HG03565 (cell line): ENCODE measurements around the gene NRROS.

Experiments
- ATAC-seq: cut with Tn5 transposase; IDR thresholded peaks from one replicate; pipeline ENCODE4 v1.9.1; 2021; ENCODE audit warnings: mild to moderate bottlenecking, moderate library complexity; ENCODE audit not compliant: unreplicated experiment

NRROS gene

DNA sequence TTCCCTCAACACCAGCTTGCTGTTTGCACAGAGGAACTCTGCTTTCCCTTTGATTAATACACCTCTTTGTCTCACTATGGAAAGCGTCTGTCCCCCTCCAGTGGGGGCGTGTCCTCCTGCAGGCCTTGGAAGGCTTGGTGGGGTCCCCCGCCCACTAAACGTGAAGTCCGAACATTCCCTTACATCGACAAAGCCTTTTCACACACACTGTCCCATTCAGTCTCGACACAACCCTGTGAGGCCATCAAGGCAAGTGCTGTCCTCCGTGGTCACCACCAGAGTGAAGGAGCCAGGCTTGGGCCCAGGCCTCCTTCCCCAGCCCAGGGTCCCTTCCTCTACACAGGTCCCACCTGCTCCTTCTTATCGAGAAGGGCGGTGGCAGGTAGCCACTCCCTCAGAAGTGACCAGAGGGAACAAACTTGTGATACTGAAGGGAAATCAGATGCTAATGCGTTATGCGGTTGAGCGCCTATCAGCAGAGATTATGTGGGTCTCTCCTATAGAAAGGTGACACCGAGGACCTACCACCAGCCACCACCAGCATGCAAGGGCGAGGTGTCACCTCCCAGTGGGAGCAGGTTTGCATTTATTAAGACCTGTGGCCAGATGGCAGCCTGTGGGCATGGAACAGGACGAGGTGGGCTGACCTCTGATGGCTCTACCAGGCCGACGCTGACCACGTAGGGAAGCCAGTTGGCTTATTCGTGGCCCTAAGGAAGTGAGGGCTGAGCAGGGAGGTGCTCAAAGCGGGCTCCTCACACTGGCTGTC, 6.6 kb downstream of the NRROS start:
- ATAC-seq, result no peak

DNA sequence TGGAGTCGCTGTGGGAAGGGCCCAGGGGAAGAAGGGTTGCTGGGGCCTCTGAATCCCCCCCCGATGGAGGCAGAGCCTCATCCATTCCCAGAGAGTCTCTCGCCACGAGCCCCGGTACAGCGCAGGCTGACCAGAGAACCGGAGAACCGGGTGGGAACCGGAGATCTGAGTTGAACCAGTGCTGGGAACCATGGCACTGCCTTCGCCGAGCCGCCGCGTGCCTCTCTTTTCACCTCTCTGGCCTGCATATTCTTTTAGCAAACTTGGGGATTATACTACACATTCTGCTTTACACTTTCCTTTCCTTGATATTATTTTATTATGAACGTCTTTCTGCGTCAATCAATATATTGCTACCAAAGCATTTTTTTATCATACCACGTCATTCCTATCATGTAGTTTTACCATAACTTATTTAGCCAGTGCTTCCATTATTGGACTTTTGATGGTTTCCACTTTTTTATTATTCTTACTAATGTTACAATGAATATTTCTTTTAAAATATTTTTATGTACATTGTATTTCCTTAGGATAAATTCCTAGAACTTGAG, 7.2 kb downstream of the NRROS start:
- no peak for ATAC-seq

DNA sequence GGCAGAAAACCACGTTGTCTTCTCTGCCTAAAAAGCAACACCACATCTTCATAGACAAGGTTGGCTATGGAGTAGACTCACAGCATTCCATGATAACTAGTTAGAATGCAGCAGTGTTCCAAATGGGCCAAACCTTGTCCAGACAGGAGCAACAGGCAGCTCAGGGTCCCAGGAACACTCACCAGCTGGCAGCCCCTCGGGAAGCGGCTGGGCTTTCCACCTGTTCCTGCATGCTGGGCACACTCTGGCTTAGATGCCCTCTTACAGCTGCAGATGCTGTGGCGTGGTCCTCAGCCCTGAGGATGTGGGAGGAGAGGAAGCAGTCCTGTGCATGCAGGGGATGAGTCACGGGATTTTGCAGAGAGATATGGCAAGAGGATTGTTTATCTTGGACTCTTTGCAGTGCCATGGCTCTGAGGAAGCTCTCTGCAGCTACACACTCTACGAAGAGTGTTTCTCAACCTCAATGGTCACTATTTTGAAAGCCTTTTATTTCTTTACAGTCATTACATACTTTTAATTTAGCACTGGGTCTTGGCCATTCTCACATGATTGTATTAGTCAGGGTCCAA, 11.3 kb downstream of the NRROS start:
- ATAC-seq, result no peak

DNA sequence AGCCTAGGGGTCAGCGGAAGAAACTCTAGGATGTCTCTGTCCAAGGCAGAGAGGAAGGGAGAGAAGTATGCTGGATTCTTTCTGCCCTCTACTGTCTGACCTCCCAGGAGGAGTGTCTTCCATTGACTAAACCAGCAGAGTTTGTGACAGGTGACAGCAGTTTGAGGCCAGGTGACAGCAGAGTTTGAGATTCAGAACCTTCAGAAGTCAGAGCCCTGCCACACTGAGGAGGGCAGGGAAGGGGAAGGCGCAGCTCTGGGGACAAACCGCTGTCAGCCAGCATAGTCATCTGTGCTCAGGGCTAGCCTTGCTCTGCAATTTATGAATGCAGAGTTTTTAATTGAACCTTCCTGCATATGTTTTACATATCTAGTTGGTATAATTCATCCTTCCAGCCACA, 12.3 kb downstream of the NRROS start:
- ATAC-seq, result no peak

DNA sequence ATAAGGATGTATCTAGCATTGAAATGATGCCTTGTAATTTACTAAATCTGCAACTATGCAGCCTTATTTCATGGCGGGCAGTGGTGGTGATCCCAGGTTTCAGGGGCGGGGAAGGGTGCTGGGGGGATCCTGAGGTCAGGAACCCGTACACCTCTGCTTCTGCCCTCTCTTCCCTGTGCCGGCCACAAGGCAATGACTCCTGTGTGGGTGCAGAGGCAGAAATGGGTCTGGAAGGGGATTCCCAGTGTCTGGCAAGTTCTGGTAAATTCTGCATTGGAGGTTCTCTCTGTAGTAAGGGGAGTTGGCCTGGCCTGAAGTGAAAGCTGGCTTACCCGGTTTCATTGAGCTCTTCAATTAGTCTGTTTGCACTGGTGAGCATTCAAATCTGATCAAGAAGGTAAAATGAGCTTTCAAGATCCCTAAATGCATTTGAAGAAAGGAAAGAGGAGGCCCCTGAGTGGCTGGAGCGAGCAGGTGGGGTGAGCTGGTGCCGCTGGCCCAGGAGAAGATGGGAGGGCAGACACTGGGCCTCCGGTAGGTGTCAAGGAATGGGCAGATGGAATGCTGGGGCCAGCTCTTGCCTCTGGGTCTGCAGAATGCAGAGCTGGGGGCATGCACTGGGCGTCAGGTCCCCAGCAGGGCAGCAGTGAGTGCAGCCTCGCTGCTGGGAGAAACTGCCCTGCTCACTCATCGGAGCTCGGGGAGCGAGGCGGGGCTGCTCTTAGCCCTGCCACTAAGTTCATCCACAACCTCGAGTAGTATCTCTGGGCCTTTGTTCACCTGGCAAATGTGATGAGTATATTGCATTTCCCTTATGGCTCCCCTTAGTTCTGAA, 13.7 kb downstream of the NRROS start:
- ATAC-seq, result no peak

DNA sequence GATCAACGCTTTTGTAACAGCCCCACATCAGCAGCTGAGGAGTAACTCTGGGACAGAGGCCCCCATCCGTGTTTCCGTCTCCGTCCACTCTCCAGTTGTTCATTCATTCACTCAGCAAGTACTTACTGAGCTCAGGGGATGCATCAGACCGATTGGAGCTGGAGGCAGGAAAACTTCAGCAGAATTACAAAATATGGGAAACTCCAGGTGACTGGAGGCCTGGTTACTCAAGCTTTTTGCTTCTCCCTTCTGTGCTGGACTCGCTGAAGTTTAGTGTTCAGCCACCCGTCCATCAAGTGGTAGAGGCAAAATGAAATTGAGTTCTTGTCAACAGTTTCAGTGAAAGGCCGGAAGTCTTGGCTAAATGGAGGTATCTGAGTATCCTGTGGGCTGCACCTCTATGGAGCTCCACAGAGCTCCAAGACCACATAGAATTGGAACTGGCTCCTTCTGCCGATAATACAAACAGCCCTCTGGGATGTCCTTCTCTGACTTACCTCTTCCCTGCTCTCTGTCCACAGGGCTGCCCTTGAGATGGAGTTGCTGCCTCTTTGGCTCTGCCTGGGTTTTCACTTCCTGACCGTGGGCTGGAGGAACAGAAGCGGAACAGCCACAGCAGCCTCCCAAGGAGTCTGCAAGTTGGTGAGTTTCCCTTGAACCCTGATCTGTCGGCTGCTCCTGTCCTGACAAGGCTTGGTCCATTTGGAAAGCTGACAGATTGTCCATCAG, 14.7 kb downstream of the NRROS start:
- no peak for ATAC-seq

DNA sequence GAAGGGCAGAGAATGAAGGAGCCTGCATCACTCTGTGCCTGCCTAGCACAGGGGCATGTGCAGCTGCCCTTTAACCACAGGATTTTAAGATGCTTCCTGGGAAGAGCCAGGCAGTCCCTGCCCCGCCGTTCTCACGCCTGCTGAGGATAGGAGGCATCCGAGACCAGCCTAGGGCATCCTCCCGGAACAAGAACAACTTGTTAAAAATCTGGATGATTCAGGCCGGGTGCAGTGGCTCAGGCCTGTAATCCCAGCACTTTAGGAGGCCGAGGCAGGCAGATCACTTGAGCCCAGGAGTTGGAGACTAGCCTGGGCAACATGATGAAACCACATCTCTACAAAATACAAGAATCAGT, 15.2 kb downstream of the NRROS start:
- ATAC-seq, result no peak

DNA sequence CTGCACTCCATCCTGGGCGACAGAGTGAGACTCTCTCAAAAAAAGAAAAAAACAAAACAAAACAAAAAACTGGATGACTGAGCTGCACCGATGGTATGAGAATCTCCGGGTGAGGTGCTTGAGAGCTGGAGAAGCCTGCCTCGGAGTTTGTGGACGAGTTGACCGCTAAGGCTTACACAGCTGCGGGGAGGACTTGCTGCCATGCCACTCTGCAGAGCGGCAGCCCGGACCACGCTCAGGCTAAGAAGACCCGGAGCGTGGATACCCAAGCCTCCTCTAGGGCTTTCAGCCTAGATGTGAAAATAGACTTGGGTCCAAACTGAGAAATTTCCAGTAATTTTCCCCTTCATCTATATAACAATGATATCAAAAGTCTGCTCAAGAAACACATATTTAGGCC, 16.0 kb downstream of the NRROS start:
- ATAC-seq, result no peak

DNA sequence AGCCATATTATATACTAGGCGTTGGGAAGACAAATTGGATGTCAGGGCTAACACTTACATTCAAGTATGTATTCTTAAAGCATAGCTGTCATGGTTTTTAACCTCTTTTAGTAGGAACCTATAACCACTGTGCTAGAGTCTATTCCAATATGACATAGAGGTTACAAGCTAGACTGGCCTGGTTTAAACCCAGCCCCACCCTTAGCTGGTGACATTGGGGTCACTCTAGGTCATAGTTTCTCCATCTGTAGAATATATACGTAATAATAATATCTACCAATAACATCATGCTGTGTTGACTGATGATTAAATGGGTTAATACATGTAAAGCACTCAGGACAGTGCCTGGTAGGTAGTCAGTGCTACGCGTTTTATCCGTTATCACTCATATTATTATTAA, 16.7 kb downstream of the NRROS start:
- ATAC-seq, result no peak

DNA sequence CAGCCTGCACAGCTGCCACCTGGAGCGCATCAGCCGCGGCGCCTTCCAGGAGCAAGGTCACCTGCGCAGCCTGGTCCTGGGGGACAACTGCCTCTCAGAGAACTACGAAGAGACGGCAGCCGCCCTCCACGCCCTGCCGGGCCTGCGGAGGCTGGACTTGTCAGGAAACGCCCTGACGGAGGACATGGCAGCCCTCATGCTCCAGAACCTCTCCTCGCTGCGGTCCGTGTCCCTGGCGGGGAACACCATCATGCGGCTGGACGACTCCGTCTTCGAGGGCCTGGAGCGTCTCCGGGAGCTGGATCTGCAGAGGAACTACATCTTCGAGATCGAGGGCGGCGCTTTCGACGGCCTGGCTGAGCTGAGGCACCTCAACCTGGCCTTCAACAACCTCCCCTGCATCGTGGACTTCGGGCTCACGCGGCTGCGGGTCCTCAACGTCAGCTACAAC, 20.4 kb downstream of the NRROS start:
- no peak for ATAC-seq

DNA sequence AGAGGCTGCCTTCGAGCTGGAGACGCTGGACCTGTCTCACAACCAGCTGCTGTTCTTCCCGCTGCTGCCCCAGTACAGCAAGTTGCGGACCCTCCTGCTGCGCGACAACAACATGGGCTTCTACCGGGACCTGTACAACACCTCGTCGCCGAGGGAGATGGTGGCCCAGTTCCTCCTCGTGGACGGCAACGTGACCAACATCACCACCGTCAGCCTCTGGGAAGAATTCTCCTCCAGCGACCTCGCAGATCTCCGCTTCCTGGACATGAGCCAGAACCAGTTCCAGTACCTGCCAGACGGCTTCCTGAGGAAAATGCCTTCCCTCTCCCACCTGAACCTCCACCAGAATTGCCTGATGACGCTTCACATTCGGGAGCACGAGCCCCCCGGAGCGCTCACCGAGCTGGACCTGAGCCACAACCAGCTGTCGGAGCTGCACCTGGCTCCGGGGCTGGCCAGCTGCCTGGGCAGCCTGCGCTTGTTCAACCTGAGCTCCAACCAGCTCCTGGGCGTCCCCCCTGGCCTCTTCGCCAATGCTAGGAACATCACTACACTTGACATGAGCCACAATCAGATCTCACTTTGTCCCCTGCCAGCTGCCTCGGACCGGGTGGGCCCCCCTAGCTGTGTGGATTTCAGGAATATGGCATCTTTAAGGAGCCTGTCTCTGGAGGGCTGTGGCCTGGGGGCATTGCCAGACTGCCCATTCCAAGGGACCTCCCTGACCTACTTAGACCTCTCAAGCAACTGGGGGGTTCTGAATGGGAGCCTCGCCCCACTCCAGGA, 21.1 kb downstream of the NRROS start:
- ATAC-seq, result no peak

DNA sequence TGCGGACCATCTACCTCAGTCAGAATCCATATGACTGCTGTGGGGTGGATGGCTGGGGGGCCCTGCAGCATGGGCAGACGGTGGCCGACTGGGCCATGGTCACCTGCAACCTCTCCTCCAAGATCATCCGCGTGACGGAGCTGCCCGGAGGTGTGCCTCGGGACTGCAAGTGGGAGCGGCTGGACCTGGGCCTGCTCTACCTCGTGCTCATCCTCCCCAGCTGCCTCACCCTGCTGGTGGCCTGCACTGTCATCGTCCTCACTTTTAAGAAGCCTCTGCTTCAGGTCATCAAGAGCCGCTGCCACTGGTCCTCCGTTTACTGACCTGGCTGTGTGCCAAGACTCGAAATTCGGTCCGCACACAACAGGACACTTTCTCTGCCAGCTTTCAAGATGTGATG, 21.9 kb downstream of the NRROS start:
- ATAC-seq, result no peak

DNA sequence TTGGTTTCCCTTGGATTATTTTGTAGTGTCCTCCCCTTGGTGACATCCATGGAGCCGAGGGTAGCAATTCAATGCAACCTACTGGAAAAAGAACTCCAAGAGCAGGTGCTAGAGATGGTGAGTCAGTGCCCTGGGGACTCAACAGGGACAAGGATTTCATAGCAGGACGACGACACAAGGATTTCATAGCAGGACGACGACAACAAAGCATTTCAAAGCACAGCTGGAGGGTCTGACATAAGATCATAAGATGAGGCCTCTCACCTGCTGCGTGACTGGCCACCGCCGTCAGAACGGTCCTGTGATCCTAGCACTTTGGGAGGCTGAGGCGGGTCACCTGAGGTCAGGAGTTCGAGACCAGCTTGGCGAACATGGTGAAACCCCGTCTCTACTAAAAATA, 22.5 kb downstream of the NRROS start:
- ATAC-seq, result no peak

DNA sequence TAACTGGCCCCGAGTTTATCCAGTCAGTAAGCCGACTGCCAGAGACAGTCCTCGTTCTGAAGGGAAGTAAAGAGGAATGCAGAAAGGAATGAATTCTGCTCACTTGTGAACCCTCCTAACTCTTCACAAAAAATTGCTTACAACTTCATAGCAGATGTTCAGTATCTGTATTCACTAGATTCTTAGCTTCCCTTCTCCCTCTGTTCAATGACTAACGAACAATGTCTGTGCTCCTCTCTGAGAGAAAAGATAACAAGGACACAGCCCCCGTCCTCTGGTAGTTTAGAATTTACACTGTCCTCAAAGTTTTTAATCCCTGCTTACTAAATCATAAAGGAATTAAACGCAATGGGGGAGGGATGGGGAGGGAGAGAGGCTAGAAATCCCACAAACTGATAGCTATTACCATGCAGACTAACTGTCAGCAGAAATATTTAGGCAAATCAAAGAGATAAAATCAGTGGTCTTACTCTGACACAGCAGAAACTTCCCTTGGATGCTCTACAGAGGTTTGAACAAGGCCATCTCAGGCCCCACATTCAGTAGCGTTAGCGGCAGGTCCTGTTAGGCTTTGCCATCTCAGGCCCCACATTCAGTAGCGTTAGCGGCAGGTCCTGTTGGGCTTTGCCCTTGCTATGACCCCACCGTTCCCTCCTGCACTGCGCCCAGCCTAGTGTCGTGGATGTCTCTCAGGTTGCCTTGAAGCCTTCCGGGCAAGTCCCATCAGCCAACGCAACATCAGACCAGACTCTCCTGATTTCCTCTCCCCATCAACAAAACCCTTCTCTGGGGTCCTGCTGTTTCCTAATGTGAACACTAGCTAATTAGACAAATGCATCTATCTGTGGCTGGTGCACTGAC, 23.4 kb downstream of the NRROS start:
- ATAC-seq, result no peak

DNA sequence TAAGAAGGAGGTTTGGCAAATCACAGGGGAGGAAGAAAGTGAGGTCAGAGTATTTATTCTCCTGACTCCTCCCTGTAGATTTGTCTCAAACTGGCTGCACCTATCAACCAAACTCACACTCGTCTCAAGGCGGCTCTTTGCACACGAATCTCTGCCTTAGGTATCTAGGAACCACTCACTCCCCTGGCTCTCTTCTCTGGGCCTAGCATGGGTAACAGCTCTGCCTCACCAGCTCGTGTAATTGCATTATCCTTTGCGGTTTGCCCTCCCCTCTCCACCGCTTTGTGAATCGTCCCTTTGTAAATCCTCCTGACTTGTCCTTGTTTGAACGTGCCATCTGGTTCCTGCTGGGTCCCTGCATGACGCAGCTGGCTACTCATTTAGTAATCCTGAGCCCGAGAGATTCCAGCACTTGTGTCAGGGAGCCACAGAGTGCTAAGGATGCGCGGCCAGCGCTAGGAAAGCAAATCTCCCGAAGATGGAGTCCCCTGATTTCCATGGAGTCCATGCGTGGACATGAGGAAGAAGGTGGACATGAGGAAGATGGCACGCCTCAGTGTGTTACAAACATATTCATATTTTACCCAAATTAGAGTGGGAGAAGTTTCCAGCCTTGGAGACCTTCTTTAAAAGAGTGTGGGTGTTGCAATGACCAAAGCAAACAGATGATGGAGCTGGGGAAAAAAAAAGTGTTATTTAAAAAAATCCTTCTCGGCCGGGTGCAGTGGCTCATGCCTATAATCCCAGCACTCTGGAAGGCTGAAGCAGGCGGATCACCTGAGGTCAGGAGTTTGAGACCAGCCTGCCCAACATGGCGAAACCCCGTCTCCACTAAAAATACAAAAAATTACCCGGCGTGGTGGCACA, 26.7 kb downstream of the NRROS start:
- ATAC-seq, result no peak

DNA sequence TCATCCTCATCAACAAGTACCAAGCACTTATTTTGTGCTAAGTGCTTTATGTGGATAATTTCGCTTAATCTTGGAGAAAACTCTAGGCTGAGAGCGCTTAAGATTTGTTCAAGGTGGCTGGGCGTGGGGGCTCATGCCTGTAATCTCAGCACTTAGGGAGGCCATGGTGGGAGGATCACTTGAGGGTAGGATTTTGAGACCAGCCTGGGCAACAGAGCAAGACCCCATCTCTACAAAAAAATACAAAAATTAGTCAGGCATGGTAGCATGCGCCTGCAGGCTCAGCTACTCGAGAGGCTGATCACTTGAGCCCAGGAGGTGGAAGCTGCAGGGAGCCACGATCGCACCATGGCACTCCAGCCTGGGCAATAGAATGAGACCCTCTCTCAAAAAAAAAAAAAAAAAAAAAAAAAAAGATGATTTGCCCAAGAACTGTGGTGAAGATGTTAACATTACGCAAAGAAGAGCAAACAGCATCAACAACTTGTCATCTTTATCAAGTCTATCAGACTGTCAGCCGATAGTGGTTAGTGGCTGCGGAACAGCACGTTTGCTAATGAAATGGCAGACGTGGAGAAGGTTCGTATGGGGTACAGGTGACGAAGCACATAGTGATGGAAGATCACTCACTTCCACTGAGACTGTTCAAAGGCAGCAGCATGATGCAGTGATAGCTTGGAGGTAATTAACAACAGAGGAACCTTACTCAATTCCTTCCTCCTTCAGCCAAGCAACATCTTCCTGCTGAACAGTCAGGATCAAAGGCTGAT, 27.7 kb downstream of the NRROS start:
- no peak for ATAC-seq

DNA sequence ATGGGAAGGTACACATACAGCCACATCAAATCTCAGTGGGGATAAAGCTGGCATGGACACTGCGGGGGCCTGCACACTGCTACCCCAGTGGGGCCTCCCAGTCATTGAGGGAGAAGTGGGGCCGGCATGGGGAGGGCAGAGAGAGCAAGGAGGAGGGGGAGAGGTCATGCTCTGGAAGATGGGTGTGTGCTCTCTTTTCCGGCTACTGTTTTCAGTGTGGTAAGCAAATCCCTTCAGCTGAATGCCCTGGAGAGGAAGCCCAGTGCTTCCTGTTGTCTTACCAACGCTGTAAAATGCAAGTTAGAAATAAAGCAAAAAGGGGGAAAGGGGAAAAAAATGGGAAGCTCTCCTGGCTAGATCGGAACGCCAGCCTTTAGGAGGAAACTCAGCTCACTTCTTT, 30.8 kb downstream of the NRROS start:
- no peak for ATAC-seq

DNA sequence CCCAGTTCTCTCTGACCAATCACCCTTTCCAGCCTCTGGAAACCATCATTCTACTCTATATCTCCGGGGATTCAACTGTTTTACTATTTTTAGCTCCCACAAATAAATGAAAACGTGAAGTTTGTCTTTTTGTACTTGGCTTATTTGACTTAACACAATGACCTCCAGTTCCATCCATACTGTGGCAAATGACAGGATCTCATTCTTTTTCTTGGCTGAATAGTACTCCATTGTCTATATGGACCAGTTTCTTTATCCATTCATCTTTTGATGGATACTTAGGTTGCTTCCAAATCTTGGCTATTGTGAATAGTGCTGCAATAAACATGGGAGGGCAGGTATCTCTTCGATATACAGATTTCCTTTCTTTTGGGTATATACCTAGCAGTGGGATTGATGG, 34.1 kb downstream of the NRROS start:
- no peak for ATAC-seq
